UCSD-AML1 (cell line): Measurements from ENCODE around the gene NEUROD2.

ENCODE experiments used
- DNase-seq: peaks from one replicate; lab custom pipeline; 2025; ENCODE audit not compliant: unreplicated experiment; lab: John Stamatoyannopoulos, UW

Gene NEUROD2

GRCh38 chr17:39635614-39636176, 28.0 kb upstream of the NEUROD2 start:
- peak; percentile 42 for DNase-seq

GRCh38 chr17:39634384-39634871, 26.7 kb upstream of the NEUROD2 start:
- no peak for DNase-seq

- DNase-seq, result no peak
Observed at GRCh38 chr17:39633570-39634183, 26.0 kb upstream of the NEUROD2 start.

GRCh38 chr17:39632153-39632941, 24.6 kb upstream of the NEUROD2 start:
- DNase-seq, result peak; percentile 31

GRCh38 chr17:39631403-39631802, 23.7 kb upstream of the NEUROD2 start:
- DNase-seq, result peak; percentile 34

- no peak for DNase-seq
Observed at GRCh38 chr17:39629898-39630297, 22.2 kb upstream of the NEUROD2 start.

- no peak for DNase-seq
Observed at GRCh38 chr17:39629494-39629880, 21.8 kb upstream of the NEUROD2 start.

GRCh38 chr17:39628655-39629493, 21.2 kb upstream of the NEUROD2 start:
- no peak for DNase-seq

GRCh38 chr17:39627712-39628516, 20.2 kb upstream of the NEUROD2 start:
- no peak for DNase-seq

GRCh38 chr17:39627047-39627711, 19.5 kb upstream of the NEUROD2 start:
- no peak for DNase-seq

- DNase-seq, result no peak
Observed at GRCh38 chr17:39626171-39627046, 18.7 kb upstream of the NEUROD2 start, which contains the start of gene PPP1R1B. TSS of gene PPP1R1B (plus strand) at chr17:39626952. CDS start at chr17:39627393, 441 bp downstream.

GRCh38 chr17:39625198-39625785, 17.6 kb upstream of the NEUROD2 start:
- DNase-seq, result no peak

- no peak for DNase-seq
Observed at GRCh38 chr17:39624313-39624712, 16.6 kb upstream of the NEUROD2 start.

- DNase-seq, result peak; percentile 84
Observed at GRCh38 chr17:39623356-39623950, 15.7 kb upstream of the NEUROD2 start.

- no peak for DNase-seq
Observed at GRCh38 chr17:39622380-39623006, 14.8 kb upstream of the NEUROD2 start.

GRCh38 chr17:39621523-39622379, 14.0 kb upstream of the NEUROD2 start:
- DNase-seq, result peak; percentile 87

- DNase-seq, result no peak
Observed at GRCh38 chr17:39619786-39620101, 12.0 kb upstream of the NEUROD2 start.
